ENCODE measurements around the gene MARK1.
"Not testable (repeated sequence)": the region's sequence is repeated elsewhere in the genome, so short reads cannot be mapped to it uniquely, and the experiment has no call there.

The MARK1 gene

GRCh38 chr1:220631238-220631815 lies 103.4 kb downstream of the MARK1 start:
- no peak for DNase-seq

- DNase-seq = no peak
These were observed 109.8 kb downstream of the MARK1 start for GRCh38 chr1:220637759-220638158.

GRCh38 chr1:220642285-220642684 lies 114.3 kb downstream of the MARK1 start:
- DNase-seq = no peak

GRCh38 chr1:220652995-220653394 lies 125.1 kb downstream of the MARK1 start:
- DNase-seq = no peak

- no peak for DNase-seq
These were observed 127.6 kb downstream of the MARK1 start for GRCh38 chr1:220655509-220655908.

- DNase-seq = no peak
These were observed 128.2 kb downstream of the MARK1 start for GRCh38 chr1:220655961-220656740.

GRCh38 chr1:220666349-220666748 lies 138.4 kb downstream of the MARK1 start:
- no peak for DNase-seq

GRCh38 chr1:220669005-220669404 lies 141.1 kb downstream of the MARK1 start:
- DNase-seq = no peak

- DNase-seq = no peak
These were observed 142.4 kb downstream of the MARK1 start for GRCh38 chr1:220670365-220670764.

- DNase-seq = no peak
These were observed 146.0 kb downstream of the MARK1 start for GRCh38 chr1:220673921-220674320.

- no peak for DNase-seq
These were observed 149.3 kb downstream of the MARK1 start for GRCh38 chr1:220677251-220677650.

GRCh38 chr1:220680085-220680687 lies 152.2 kb downstream of the MARK1 start:
- peak; percentile 32 for DNase-seq

GRCh38 chr1:220681220-220681880 lies 153.4 kb downstream of the MARK1 start:
- DNase-seq = peak; percentile 8

GRCh38 chr1:220682901-220683576 lies 155.1 kb downstream of the MARK1 start:
- no peak for DNase-seq

- not testable (repeated sequence) for DNase-seq
These were observed 155.8 kb downstream of the MARK1 start for GRCh38 chr1:220683716-220684115.

- DNase-seq = no peak
These were observed 157.0 kb downstream of the MARK1 start for GRCh38 chr1:220684890-220685289.

GRCh38 chr1:220685879-220686278 lies 157.9 kb downstream of the MARK1 start:
- no peak for DNase-seq

- no peak for DNase-seq
These were observed 159.9 kb downstream of the MARK1 start for GRCh38 chr1:220687809-220688208.

- no peak for DNase-seq
These were observed 161.7 kb downstream of the MARK1 start for GRCh38 chr1:220689666-220690065.

GRCh38 chr1:220690140-220691052 lies 162.5 kb downstream of the MARK1 start, which contains the start of gene C1orf115:
TSS of gene C1orf115 (plus strand) at chr1:220690363. CDS start at chr1:220690403, 40 bp downstream.
- DNase-seq = peak; percentile 27

GRCh38 chr1:220691053-220691684 lies 163.2 kb downstream of the MARK1 start:
- no peak for DNase-seq

All from SHP77 treated with DMSO at 0.1 percent for 48 hours (cell line).